Right lobe of liver (tissue), 6 donors: ENCODE results near the gene SMG7. TPM values are rescaled to one million over a fixed set of nuclear protein-coding genes. Genes with fewer than 3 reads are reported as not detected.

Source experiments
- ATAC-seq, 4 donors: fragments of 200-7000 bp; cut with Tn5 transposase; one replicate each; pipeline ENCODE4 v1.9.1; 2020; ENCODE audit warnings: mild to moderate bottlenecking in 4 of 4, moderate library complexity in 4 of 4
- DNase-seq, 3 donors: peaks; one replicate each; pipeline ENCODE4 v3.0.0-alpha.2; 2020
- H3K27ac ChIP-seq, 3 donors: fragments of 200-600 bp; one replicate each; pipeline ENCODE4 v1.8.0; 2022
- H3K27me3 ChIP-seq, 2 donors: fragments of 200-600 bp; one replicate each; pipeline ENCODE4 v1.8.0; 2022
- H3K36me3 ChIP-seq, 4 donors: fragments of 200-600 bp; sonication (generic) in 1 of 4; one replicate each; pipeline versions ENCODE4 v1.5.1 to v1.8.0; 2017 to 2022; ENCODE audit warnings: control low read depth in 1 of 4
- H3K4me1 ChIP-seq, 4 donors: fragments of 200-600 bp; sonication (generic) in 1 of 4; one replicate each; pipeline versions ENCODE4 v1.5.1 to v1.8.0; 2017 to 2022; ENCODE audit warnings: control low read depth in 1 of 4
- H3K4me3 ChIP-seq, 3 donors: fragments of 200-600 bp; one replicate each; pipeline ENCODE4 v1.8.0; 2022
- H3K9me3 ChIP-seq, 4 donors: fragments of 200-600 bp; sonication (generic) in 1 of 4; one replicate each; pipeline versions ENCODE4 v1.5.1 to v1.8.0; 2017 to 2022; ENCODE audit warnings: control low read depth in 1 of 4
- CTCF ChIP-seq, 4 donors: fragments of 200-600 bp in 3 of 4; fragments of 450-650 bp in 1 of 4; IDR thresholded peaks; one replicate each; pipeline versions ENCODE4 v1.5.1 to v1.8.0; 2016 to 2022; ENCODE audit warnings: antibody characterized with exemption in 4 of 4, mild to moderate bottlenecking in 2 of 4
- POLR2A ChIP-seq: fragments of 450-650 bp; IDR thresholded peaks from one replicate; pipeline ENCODE4 v1.6.1; 2017; ENCODE audit warnings: antibody characterized with exemption, mild to moderate bottlenecking
- whole genome bisulfite sequencing: methylation state at CpG from one replicate; pipeline ENCODE4 v1.1.6; 2018; ENCODE audit warnings: low coverage, low lambda C conversion rate; ENCODE audit not compliant: insufficient coverage; ENCODE audit errors: missing lambda C conversion rate; 5-methylcytosine and 5-hydroxymethylcytosine counted together
- intact Hi-C, 2 donors: fragments of 100-400 bp; cut with DNase I; formaldehyde crosslinking; loops; one replicate each; pipeline versions ENCODE4 v1.11.2 to v1.14.1; 2022
- total RNA-seq, 6 experiments: library from RNA; depleted of rRNA in 2 of 6; stranded (reverse); fragments of >200 nt in 2 of 6; fragmentation: NEBNext Ultra II Directional in 3 of 6; extraction: Animal tissue kit (Norgen Biotek cat#: 25700) in 3 of 6; gene quantifications; one replicate each; pipeline versions ENCODE4 v1.1.0 to v1.2.4, GENCODE V29; 2016 to 2023
- donor health status: DM: no; HTN: yes; CAD: no.
- donor health status: DM: no; HTN: no; CAD: no.
- donor health status: DM: no; HTN: no; CAD: no.
- donor health status: DM: no; HTN: yes; CAD: no.
- donor health status: DM: no; HTN: yes; CAD: no.

SMG7 gene
- total RNA-seq, 6 experiments from 2014 or later: 23.5 to 35.3 (median 25.2) TPM

- DNase-seq: no peak
- intact Hi-C loops: no loop called here
These were observed 10.9 kb upstream of the SMG7 start for GRCh38 chr1:183461350-183461749.

GRCh38 chr1:183463566-183463965, 8.7 kb upstream of the SMG7 start:
- H3K36me3 ChIP-seq: no peaks in the 10 kb centered on the region
- H3K27me3 ChIP-seq: no peaks in the 10 kb centered on the region
- no peak overlapping the region for H3K4me3 ChIP-seq
- peaks cover 0 to 19% (median 3%) of the 10 kb centered on the region in 4 donors for H3K4me1 ChIP-seq
- intact Hi-C loops: no loop called here
- WGBS: 67% methylated on average over 2 of the region's 2 CpGs
- DNase-seq: no peak
- ATAC-seq: no peak
- H3K9me3 ChIP-seq: no peaks in the 10 kb centered on the region
- no peak overlapping the region for H3K27ac ChIP-seq
- TF ChIP-seq CTCF (IDR thresholded peaks at IDR 0.05): no peak
- no peak for TF ChIP-seq POLR2A

More at GRCh38 chr1:183461350-183461749, 10.9 kb upstream of the SMG7 start:
- Histone ChIP-seq H3K27ac (no peak overlapping the region), H3K4me1 (peaks cover 0 to 8% (median 0%) of the 10 kb centered on the region in 4 donors), H3K36me3 (no peaks in the 10 kb centered on the region), H3K27me3 (no peaks in the 10 kb centered on the region), H3K4me3 (no peak overlapping the region), H3K9me3 (no peaks in the 10 kb centered on the region)
- 27% methylated on average over 1 of the region's 1 CpG for WGBS
- no peak for TF ChIP-seq POLR2A
- no peak for TF ChIP-seq CTCF (IDR thresholded peaks at IDR 0.05)
- peak in 3 of 4 donors; percentile 33 to 62 (median 46) for ATAC-seq

- TF ChIP-seq POLR2A: no peak
- TF ChIP-seq CTCF (IDR thresholded peaks at IDR 0.05): no peak
- intact Hi-C loops: no loop called here
- H3K4me1 ChIP-seq: peaks cover 0 to 15% (median 5%) of the 10 kb centered on the region in 4 donors
These were observed 5.5 kb upstream of the SMG7 start for GRCh38 chr1:183466781-183467180.

GRCh38 chr1:183467687-183468086, 4.6 kb upstream of the SMG7 start:
- Histone ChIP-seq H3K27ac (peak overlapping the region in 2 of 3 donors; percentile 19 to 26), H3K9me3 (no peaks in the 10 kb centered on the region), H3K4me3 (no peak overlapping the region), H3K36me3 (no peaks in the 10 kb centered on the region), H3K4me1 (peaks cover 0 to 15% (median 5%) of the 10 kb centered on the region in 4 donors), H3K27me3 (no peaks in the 10 kb centered on the region)
- DNase-seq (no peak), ATAC-seq (peak in 1 of 4 donors; percentile 7)
- WGBS: 16% methylated on average over 1 of the region's 1 CpG
- TF ChIP-seq CTCF (IDR thresholded peaks at IDR 0.05) (no peak), POLR2A (no peak)
- intact Hi-C loops: no loop called here

More at GRCh38 chr1:183466781-183467180, 5.5 kb upstream of the SMG7 start:
- WGBS: 40% methylated on average over 1 of the region's 2 CpGs
- H3K36me3 ChIP-seq: no peaks in the 10 kb centered on the region
- H3K9me3 ChIP-seq: no peaks in the 10 kb centered on the region
- H3K27me3 ChIP-seq: no peaks in the 10 kb centered on the region
- H3K4me3 ChIP-seq: no peak overlapping the region
- DNase-seq: no peak
- no peak overlapping the region for H3K27ac ChIP-seq
- no peak for ATAC-seq
